ENCODE results near the gene TSPAN19.
"Not testable (repeated sequence)": the region's sequence is repeated elsewhere in the genome, so short reads cannot be mapped to it uniquely, and the experiment has no call there.

The TSPAN19 gene

GRCh38 chr12:85036234-85036707, at the start of gene TSPAN19, which contains the start of gene LRRIQ1:
Gene TSPAN19, minus strand, starts transcription at chr12:85036277. Its CDS starts 6,331 bp downstream, at chr12:85029946.
Gene LRRIQ1, plus strand, starts transcription at chr12:85036351. Its CDS starts 1,826 bp downstream, at chr12:85038177.
- DNase-seq (ENCODE audit: low read depth in 3 of 3, low spot score in 1 of 3): no peak

GRCh38 chr12:85085066-85085465, 49.0 kb upstream of the TSPAN19 start:
- DNase-seq (ENCODE audit: low read depth in 3 of 3, low spot score in 1 of 3): no peak

GRCh38 chr12:85076688-85077430, 40.8 kb upstream of the TSPAN19 start:
- DNase-seq (ENCODE audit: low read depth in 3 of 3, low spot score in 1 of 3): no peak

- no peak for DNase-seq (ENCODE audit: low read depth in 3 of 3, low spot score in 1 of 3)
These were observed 36.7 kb upstream of the TSPAN19 start for GRCh38 chr12:85072826-85073225.

GRCh38 chr12:85065837-85066482, 29.9 kb upstream of the TSPAN19 start:
- no peak for DNase-seq (ENCODE audit: low read depth in 3 of 3, low spot score in 1 of 3)

- no peak for DNase-seq (ENCODE audit: low read depth in 3 of 3, low spot score in 1 of 3)
These were observed 24.8 kb upstream of the TSPAN19 start for GRCh38 chr12:85060916-85061315.

GRCh38 chr12:85059594-85059993, 23.5 kb upstream of the TSPAN19 start:
- no peak for DNase-seq (ENCODE audit: low read depth in 3 of 3, low spot score in 1 of 3)

GRCh38 chr12:85058339-85058738, 22.3 kb upstream of the TSPAN19 start:
- DNase-seq (ENCODE audit: low read depth in 3 of 3, low spot score in 1 of 3): no peak

GRCh38 chr12:85057370-85057963, 21.4 kb upstream of the TSPAN19 start:
- no peak for DNase-seq (ENCODE audit: low read depth in 3 of 3, low spot score in 1 of 3)

- DNase-seq (ENCODE audit: low read depth in 3 of 3, low spot score in 1 of 3): no peak
These were observed 7.8 kb upstream of the TSPAN19 start for GRCh38 chr12:85043829-85044228.

- no peak for DNase-seq (ENCODE audit: low read depth in 3 of 3, low spot score in 1 of 3)
These were observed 5.3 kb upstream of the TSPAN19 start for GRCh38 chr12:85041395-85041794.

- no peak for DNase-seq (ENCODE audit: low read depth in 3 of 3, low spot score in 1 of 3)
These were observed 656 bp upstream of the TSPAN19 start for GRCh38 chr12:85036733-85037132.

GRCh38 chr12:85029456-85029855, 6.6 kb downstream of the TSPAN19 start:
- DNase-seq (ENCODE audit: low read depth in 3 of 3, low spot score in 1 of 3): no peak

GRCh38 chr12:85018098-85018497, 18.0 kb downstream of the TSPAN19 start:
- no peak for DNase-seq (ENCODE audit: low read depth in 3 of 3, low spot score in 1 of 3)

GRCh38 chr12:85017618-85018017, 18.5 kb downstream of the TSPAN19 start:
- DNase-seq (ENCODE audit: low read depth in 3 of 3, low spot score in 1 of 3): no peak

GRCh38 chr12:85017133-85017532, 18.9 kb downstream of the TSPAN19 start:
- DNase-seq (ENCODE audit: low read depth in 3 of 3, low spot score in 1 of 3): no peak

GRCh38 chr12:85016413-85016812, 19.7 kb downstream of the TSPAN19 start:
- no peak for DNase-seq (ENCODE audit: low read depth in 3 of 3, low spot score in 1 of 3)

- no peak for DNase-seq (ENCODE audit: low read depth in 3 of 3, low spot score in 1 of 3)
These were observed 28.2 kb downstream of the TSPAN19 start for GRCh38 chr12:85007836-85008235.

GRCh38 chr12:85006206-85006605, 29.9 kb downstream of the TSPAN19 start:
- DNase-seq (ENCODE audit: low read depth in 3 of 3, low spot score in 1 of 3): no peak

- no peak for DNase-seq (ENCODE audit: low read depth in 3 of 3, low spot score in 1 of 3)
These were observed 30.5 kb downstream of the TSPAN19 start for GRCh38 chr12:85005615-85006014.

- not testable (repeated sequence) for DNase-seq (ENCODE audit: low read depth in 3 of 3, low spot score in 1 of 3)
These were observed 31.0 kb downstream of the TSPAN19 start for GRCh38 chr12:85005047-85005446.

- no peak for DNase-seq (ENCODE audit: low read depth in 3 of 3, low spot score in 1 of 3)
These were observed 31.9 kb downstream of the TSPAN19 start for GRCh38 chr12:85004204-85004603.
